ENCODE results near the gene RSPO1. TPM values are rescaled to one million over a fixed set of nuclear protein-coding genes. Genes with fewer than 3 reads are reported as not detected.

RSPO1 gene
- total RNA-seq, 1 experiment from 2014 or later, result 0.18 TPM

- H3K4me1 ChIP-seq (ENCODE audit: control insufficient read depth, insufficient read depth, low read length), result no peaks in the 10 kb centered on the region; the same call in 1 of the 2 replicates
- H3K9me3 ChIP-seq (ENCODE audit: control insufficient read depth, insufficient read depth, low read depth, low read length), result no peaks in the 10 kb centered on the region
- ChIA-PET POLR2A (no interaction called here), CTCF (no interaction called here)
- BruUV-seq (replicated peaks), result no TSS peak
- H3K4me3 ChIP-seq (ENCODE audit: low read depth in 2 of 2, low read length in 2 of 2), result no peak overlapping the region
- ATAC-seq, result no peak
- no peak for TF ChIP-seq SIN3A (IDR thresholded peaks at IDR 0.05; ENCODE audit: borderline replicate concordance, insufficient read depth, low read depth, low read length)
- TF ChIP-seq TCF7L2 (IDR thresholded peaks at IDR 0.05; ENCODE audit: low read depth, low read length), result no peak
- no peak for TF ChIP-seq POLR2AphosphoS5 (IDR thresholded peaks at IDR 0.05; ENCODE audit: low read depth, low read length)
- TF ChIP-seq, protein P1, sequence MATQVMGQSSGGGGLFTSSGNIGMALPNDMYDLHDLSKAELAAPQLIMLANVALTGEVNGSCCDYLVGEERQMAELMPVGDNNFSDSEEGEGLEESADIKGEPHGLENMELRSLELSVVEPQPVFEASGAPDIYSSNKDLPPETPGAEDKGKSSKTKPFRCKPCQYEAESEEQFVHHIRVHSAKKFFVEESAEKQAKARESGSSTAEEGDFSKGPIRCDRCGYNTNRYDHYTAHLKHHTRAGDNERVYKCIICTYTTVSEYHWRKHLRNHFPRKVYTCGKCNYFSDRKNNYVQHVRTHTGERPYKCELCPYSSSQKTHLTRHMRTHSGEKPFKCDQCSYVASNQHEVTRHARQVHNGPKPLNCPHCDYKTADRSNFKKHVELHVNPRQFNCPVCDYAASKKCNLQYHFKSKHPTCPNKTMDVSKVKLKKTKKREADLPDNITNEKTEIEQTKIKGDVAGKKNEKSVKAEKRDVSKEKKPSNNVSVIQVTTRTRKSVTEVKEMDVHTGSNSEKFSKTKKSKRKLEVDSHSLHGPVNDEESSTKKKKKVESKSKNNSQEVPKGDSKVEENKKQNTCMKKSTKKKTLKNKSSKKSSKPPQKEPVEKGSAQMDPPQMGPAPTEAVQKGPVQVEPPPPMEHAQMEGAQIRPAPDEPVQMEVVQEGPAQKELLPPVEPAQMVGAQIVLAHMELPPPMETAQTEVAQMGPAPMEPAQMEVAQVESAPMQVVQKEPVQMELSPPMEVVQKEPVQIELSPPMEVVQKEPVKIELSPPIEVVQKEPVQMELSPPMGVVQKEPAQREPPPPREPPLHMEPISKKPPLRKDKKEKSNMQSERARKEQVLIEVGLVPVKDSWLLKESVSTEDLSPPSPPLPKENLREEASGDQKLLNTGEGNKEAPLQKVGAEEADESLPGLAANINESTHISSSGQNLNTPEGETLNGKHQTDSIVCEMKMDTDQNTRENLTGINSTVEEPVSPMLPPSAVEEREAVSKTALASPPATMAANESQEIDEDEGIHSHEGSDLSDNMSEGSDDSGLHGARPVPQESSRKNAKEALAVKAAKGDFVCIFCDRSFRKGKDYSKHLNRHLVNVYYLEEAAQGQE (IDR thresholded peaks at IDR 0.05; ENCODE audit: insufficient read depth in 1 of 2, low read depth in 2 of 2, low read length in 1 of 2), result no peak
- TF ChIP-seq CTCF (IDR thresholded peaks at IDR 0.05), result no peak
- H3K36me3 ChIP-seq (ENCODE audit: control insufficient read depth, insufficient read depth, low read length), result no peaks in the 10 kb centered on the region
- no peak for DNase-seq (ENCODE audit: low read depth, low spot score)
- in situ Hi-C loops (cut with HindIII; ENCODE audit: low pct_unique_long_range_greater_than_20kb, low sequenced_read_pairs) (no loop called here), intact Hi-C loops (cut with micrococcal nuclease; ENCODE audit: unreplicated experiment) (no loop called here)
- H3K27ac ChIP-seq (ENCODE audit: low read length), result no peak overlapping the region
- peaks cover 8% of the 10 kb centered on the region for H3K27me3 ChIP-seq (ENCODE audit: control insufficient read depth, insufficient read depth, low read length)
Measured at GRCh38 chr1:37641059-37641458, 6.4 kb upstream of the RSPO1 start.

GRCh38 chr1:37636435-37636834, 1.7 kb upstream of the RSPO1 start:
- no peaks in the 10 kb centered on the region for H3K9me3 ChIP-seq (ENCODE audit: control insufficient read depth, insufficient read depth, low read depth, low read length)
- H3K4me1 ChIP-seq (ENCODE audit: control insufficient read depth, insufficient read depth, low read length), result no peaks in the 10 kb centered on the region; the same call in 1 of the 2 replicates
- in situ Hi-C loops (cut with HindIII; ENCODE audit: low pct_unique_long_range_greater_than_20kb, low sequenced_read_pairs), result no loop called here
- no peak overlapping the region for H3K27ac ChIP-seq (ENCODE audit: low read length)
- BruUV-seq (replicated peaks), result no TSS peak
- intact Hi-C loops (cut with micrococcal nuclease; ENCODE audit: unreplicated experiment), result no loop called here
- H3K27me3 ChIP-seq (ENCODE audit: control insufficient read depth, insufficient read depth, low read length), result peaks cover 34% of the 10 kb centered on the region
- TF ChIP-seq CTCF (IDR thresholded peaks at IDR 0.05) (no peak), SIN3A (IDR thresholded peaks at IDR 0.05; ENCODE audit: borderline replicate concordance, insufficient read depth, low read depth, low read length) (no peak), POLR2AphosphoS5 (IDR thresholded peaks at IDR 0.05; ENCODE audit: low read depth, low read length) (no peak), TCF7L2 (IDR thresholded peaks at IDR 0.05; ENCODE audit: low read depth, low read length) (no peak)
- TF ChIP-seq, protein P1 (IDR thresholded peaks at IDR 0.05; ENCODE audit: insufficient read depth in 1 of 2, low read depth in 2 of 2, low read length in 1 of 2), result no peak
- ATAC-seq, result no peak
- POLR2A ChIA-PET, result no interaction called here
- no peak for DNase-seq (ENCODE audit: low read depth, low spot score)
- CTCF ChIA-PET, result no interaction called here
- H3K36me3 ChIP-seq (ENCODE audit: control insufficient read depth, insufficient read depth, low read length), result no peaks in the 10 kb centered on the region
- H3K4me3 ChIP-seq (ENCODE audit: low read depth in 2 of 2, low read length in 2 of 2), result no peak overlapping the region

All from Panc1 (cell line).